H1 (cell line): ENCODE measurements around the gene ODR4. TPM values are rescaled to one million over a fixed set of nuclear protein-coding genes. Genes with fewer than 3 reads are reported as not detected.

Experiments
- CTCF ChIA-PET: fragments of 300-600 bp; sonication (Branson Sonifier 250); formaldehyde crosslinking; loops from one replicate; lab custom pipeline; 2021; ENCODE audit not compliant: partially characterized antibody; lab: Charles Lee
- POLR2A ChIA-PET: fragments of 300-600 bp; sonication (Branson Sonifier 250); formaldehyde crosslinking; loops from one replicate; lab custom pipeline; 2021; ENCODE audit warnings: inconsistent platforms; ENCODE audit not compliant: partially characterized antibody; lab: Charles Lee
- DNase-seq, 2 experiments: peaks; one replicate each; pipeline versions ENCODE4 v3.0.0 to v3.0.0-alpha.2; 2010 to 2022; ENCODE audit warnings: low spot score in 2 of 2, low read depth in 1 of 2, mixed read lengths in 1 of 2
- FAIRE-seq: peaks from 2 replicates; lab custom pipeline; 2011; peaks lifted over from hg19 to GRCh38; lab: Jason Lieb, UNC
- H2AFZ ChIP-seq: 2 replicates; pipeline ENCODE4 v1.8.1; 2012; ENCODE audit warnings: low read length, inconsistent platforms
- H2AK5ac ChIP-seq: 2 replicates; pipeline ENCODE4 v1.6.1; 2013; ENCODE audit warnings: low read depth, low read length
- H2BK120ac ChIP-seq: replicated peaks from 2 replicates; pipeline ENCODE3; 2013; ENCODE audit warnings: low read depth, low read length, inconsistent platforms
- H2BK12ac ChIP-seq: 2 replicates; pipeline ENCODE4 v1.6.1; 2013; ENCODE audit warnings: low read depth, low read length
- H2BK15ac ChIP-seq: 2 replicates; pipeline ENCODE4 v1.6.1; 2013; ENCODE audit warnings: low read length
- H2BK20ac ChIP-seq: 2 replicates; pipeline ENCODE4 v1.6.1; 2013; ENCODE audit warnings: low read length
- H2BK5ac ChIP-seq: 2 replicates; pipeline ENCODE4 v1.6.1; 2013; ENCODE audit warnings: low read depth, low read length
- H3K14ac ChIP-seq: 2 replicates; pipeline ENCODE4 v1.6.1; 2013; ENCODE audit warnings: inconsistent platforms; ENCODE audit not compliant: insufficient read length
- H3K18ac ChIP-seq: 2 replicates; pipeline ENCODE4 v1.6.1; 2013; ENCODE audit warnings: low read length; ENCODE audit errors: extremely low read depth
- H3K23ac ChIP-seq: 2 replicates; pipeline ENCODE4 v1.6.1; 2013; ENCODE audit warnings: inconsistent platforms; ENCODE audit not compliant: insufficient read length
- H3K23me2 ChIP-seq: 2 replicates; pipeline ENCODE4 v1.6.1; 2013; ENCODE audit warnings: low read depth, low read length
- H3K27ac ChIP-seq: 2 replicates; pipeline ENCODE4 v1.6.1; 2011; ENCODE audit warnings: low read depth, low read length, inconsistent platforms
- H3K27me3 ChIP-seq, 4 experiments: replicated peaks in 1 of 4; 1 replicate in 1 of 4; 2 replicates in 3 of 4; pipeline versions ENCODE4 v1.6.1 to v1.8.1; 2011 to 2013; ENCODE audit warnings: low read length in 3 of 4, mild to moderate bottlenecking in 3 of 4, inconsistent platforms in 2 of 4, mixed read lengths in 2 of 4, moderate library complexity in 1 of 4; ENCODE audit not compliant: control insufficient read depth in 3 of 4, insufficient read depth in 3 of 4; ENCODE audit errors: extremely low read depth in 1 of 4
- H3K36me3 ChIP-seq, 4 experiments: 2 replicates each; pipeline versions ENCODE4 v1.6.1 to v1.8.1; 2011 to 2013; ENCODE audit warnings: mild to moderate bottlenecking in 4 of 4, low read length in 3 of 4, moderate library complexity in 2 of 4, control low read depth in 1 of 4, inconsistent platforms in 1 of 4; ENCODE audit not compliant: insufficient read depth in 4 of 4, control insufficient read depth in 2 of 4
- H3K4ac ChIP-seq: replicated peaks from 2 replicates; pipeline ENCODE3; 2013; ENCODE audit warnings: low read length, low read depth, mixed read lengths, inconsistent platforms; ENCODE audit not compliant: insufficient read length
- H3K4me1 ChIP-seq, 4 experiments: replicated peaks in 1 of 4; 1 replicate in 1 of 4; 2 replicates in 3 of 4; pipeline versions ENCODE4 v1.6.1 to v1.8.1; 2011 to 2013; ENCODE audit warnings: low read length in 3 of 4, inconsistent platforms in 2 of 4, mixed read lengths in 1 of 4; ENCODE audit not compliant: insufficient read depth in 4 of 4, control insufficient read depth in 3 of 4
- H3K4me2 ChIP-seq, 2 experiments: 2 replicates each; pipeline versions ENCODE4 v1.6.1 to v1.8.1; 2011 to 2013; ENCODE audit warnings: low read depth in 2 of 2, low read length in 2 of 2, control low read depth in 1 of 2, inconsistent platforms in 1 of 2, mild to moderate bottlenecking in 1 of 2; ENCODE audit not compliant: insufficient read depth in 1 of 2
- H3K4me3 ChIP-seq, 4 experiments: fragments of 200-600, 300-600 bp in 1 of 4; sonication (generic), shearing (Covaris generic), sonication (Bioruptor Twin) in 1 of 4; 2 replicates each; pipeline versions ENCODE4 v1.5.1 to v1.8.1; 2011 to 2016; ENCODE audit warnings: low read length in 4 of 4, low read depth in 3 of 4, control low read depth in 2 of 4, inconsistent platforms in 2 of 4, mild to moderate bottlenecking in 2 of 4, mixed read lengths in 1 of 4, moderate library complexity in 1 of 4; ENCODE audit not compliant: insufficient read depth in 2 of 4; ENCODE audit errors: extremely low read depth in 1 of 4
- H3K56ac ChIP-seq: replicated peaks from 2 replicates; pipeline ENCODE3; 2013; ENCODE audit warnings: low read depth, mild to moderate bottlenecking, mixed read lengths, low read length, inconsistent platforms; ENCODE audit not compliant: insufficient read length
- H3K79me1 ChIP-seq: 2 replicates; pipeline ENCODE4 v1.6.1; 2013; ENCODE audit warnings: low read depth, low read length, control low read depth
- H3K79me2 ChIP-seq, 2 experiments: 2 replicates each; pipeline versions ENCODE4 v1.6.1 to v1.8.1; 2012 to 2013; ENCODE audit warnings: low read length in 2 of 2, mild to moderate bottlenecking in 2 of 2, inconsistent platforms in 1 of 2; ENCODE audit not compliant: insufficient read depth in 2 of 2, control insufficient read depth in 1 of 2
- H3K9ac ChIP-seq, 4 experiments: replicated peaks in 1 of 4; 1 replicate in 1 of 4; 2 replicates in 3 of 4; pipeline versions ENCODE4 v1.6.1 to v1.8.1; 2011 to 2013; ENCODE audit warnings: low read depth in 3 of 4, low read length in 3 of 4, control low read depth in 2 of 4, mild to moderate bottlenecking in 2 of 4, moderate library complexity in 2 of 4, inconsistent platforms in 1 of 4; ENCODE audit errors: extremely low read depth in 1 of 4
- H3K9me3 ChIP-seq, 2 experiments: 2 replicates each; pipeline versions ENCODE4 v1.6.1 to v1.8.1; 2012 to 2013; ENCODE audit warnings: mild to moderate bottlenecking in 2 of 2, moderate library complexity in 2 of 2, control low read depth in 1 of 2, inconsistent platforms in 1 of 2, low read depth in 1 of 2, low read length in 1 of 2, mixed read lengths in 1 of 2; ENCODE audit not compliant: insufficient read depth in 2 of 2
- H4K20me1 ChIP-seq, 2 experiments: replicated peaks in 1 of 2; 2 replicates each; pipeline versions ENCODE3 to v1.8.1; 2011 to 2013; ENCODE audit warnings: inconsistent platforms in 2 of 2, low read length in 2 of 2, mild to moderate bottlenecking in 1 of 2; ENCODE audit not compliant: insufficient read depth in 2 of 2, control insufficient read depth in 1 of 2
- H4K5ac ChIP-seq: 2 replicates; pipeline ENCODE4 v1.6.1; 2013; ENCODE audit warnings: low read length, low read depth, mixed read lengths, inconsistent platforms; ENCODE audit not compliant: insufficient read length
- H4K8ac ChIP-seq: 2 replicates; pipeline ENCODE4 v1.8.0; 2013; ENCODE audit warnings: mild to moderate bottlenecking, moderate library complexity, low read length, inconsistent platforms; ENCODE audit not compliant: insufficient read depth; ENCODE audit errors: extremely low read depth
- H4K91ac ChIP-seq: replicated peaks from 2 replicates; pipeline ENCODE3; 2013; ENCODE audit warnings: low read length, mixed read lengths, inconsistent platforms; ENCODE audit not compliant: insufficient read length
- RBBP5 ChIP-seq: IDR thresholded peaks from 2 replicates; pipeline ENCODE4 v1.7.1; 2012; ENCODE audit warnings: low read depth, mild to moderate bottlenecking, inconsistent platforms, low read length, moderate library complexity, borderline replicate concordance
- SIN3A ChIP-seq, 2 experiments: IDR thresholded peaks in 1 of 2; conservative IDR thresholded peaks in 1 of 2; 2 replicates each; pipeline ENCODE4 v1.6.1; 2011 to 2012; ENCODE audit warnings: low read length in 2 of 2, improper control_type of control experiment in 1 of 2, low read depth in 1 of 2, mild to moderate bottlenecking in 1 of 2
- WGBS, 2 experiments: shearing (Covaris generic) in 1 of 2; methylation state at CpG; one replicate each; pipeline versions ENCODE4 v1.1.6 to v1.1.7; 2013 to 2015; ENCODE audit warnings: low lambda C conversion rate in 2 of 2, mixed read lengths in 2 of 2, inconsistent platforms in 1 of 2, low coverage in 1 of 2, missing lambda C conversion rate in 1 of 2; ENCODE audit not compliant: insufficient replicate concordance in 2 of 2, insufficient coverage in 1 of 2, insufficient read length in 1 of 2; ENCODE audit errors: extremely low coverage in 1 of 2, missing lambda C conversion rate in 1 of 2; 5-methylcytosine and 5-hydroxymethylcytosine counted together
- polyA plus RNA-seq, 7 experiments: library from polyadenylated mRNA; depleted of rRNA in 3 of 7; stranded (reverse) in 5 of 7; unstranded in 2 of 7; fragments of >200 nt in 5 of 7; fragments of 200-250 nt in 2 of 7; gene quantifications; 1 replicate in 5 of 7; 2 replicates in 1 of 7; 4 replicates in 1 of 7; pipeline versions ENCODE4 v1.2.1 to v1.2.3, GENCODE V29; 2011 to 2013; ENCODE audit warnings: missing spikeins in 2 of 7, mixed read lengths in 2 of 7
- total RNA-seq: library from RNA; stranded (reverse); fragmentation: NEBNext Ultra II Directional; extraction: Animal tissue kit (Norgen Biotek cat#: 25700); gene quantifications from 2 replicates; pipeline ENCODE4 v1.2.1, GENCODE V29; 2021
- TF ChIP-seq, protein P1 (sequence below): IDR thresholded peaks from 2 replicates; pipeline ENCODE4 v1.6.1; 2011; ENCODE audit warnings: low read length, improper control_type of control experiment

The ODR4 gene
- total and polyA plus RNA-seq, 2 of the 8 experiments (the other 6 are each of a cell fraction or from before 2014, with no cell fraction given) = 4.1 to 14.1 TPM

DNA sequence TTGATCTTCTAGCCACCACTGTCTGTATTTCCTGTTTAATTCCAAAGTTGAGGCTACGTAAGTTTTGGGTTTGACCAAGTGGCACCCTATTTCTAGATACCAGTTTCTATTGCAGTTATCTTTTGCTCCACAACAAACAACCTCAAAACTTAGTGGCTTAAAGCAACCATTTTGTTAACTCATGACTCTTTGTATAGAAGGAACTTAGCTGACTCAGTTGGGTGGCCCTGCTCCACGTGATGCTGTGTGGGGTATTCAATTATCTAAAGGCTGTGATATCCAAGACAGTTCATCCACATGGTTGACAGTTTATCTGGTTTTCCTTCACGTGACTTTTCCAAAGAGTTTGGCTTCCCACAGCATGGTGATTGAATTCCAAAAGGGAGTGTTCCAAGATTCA is 50.5 kb downstream of the ODR4 start:
- no peak overlapping the region for H4K5ac ChIP-seq
- H3K4me2 ChIP-seq = no peak overlapping the region
- H2BK5ac ChIP-seq = no peak overlapping the region
- no peak for FAIRE-seq
- no peak overlapping the region for H3K14ac ChIP-seq
- DNase-seq = no peak
- no peak overlapping the region for H3K4ac ChIP-seq
- no peak overlapping the region for H2BK15ac ChIP-seq
- no peaks in the 10 kb centered on the region for H3K4me1 ChIP-seq
- H4K20me1 ChIP-seq = no peaks in the 10 kb centered on the region
- no peak overlapping the region for H2BK12ac ChIP-seq
- no peak overlapping the region for H3K27ac ChIP-seq
- no peak overlapping the region for H3K4me3 ChIP-seq
- H2AFZ ChIP-seq = no peak overlapping the region
- no peaks in the 10 kb centered on the region for H3K79me1 ChIP-seq
- H2BK120ac ChIP-seq = no peak overlapping the region
- no peak overlapping the region for H3K9ac ChIP-seq
- H3K18ac ChIP-seq = no peak overlapping the region
- no peaks in the 10 kb centered on the region for H3K36me3 ChIP-seq
- H3K23ac ChIP-seq = no peak overlapping the region
- H3K27me3 ChIP-seq = no peaks in the 10 kb centered on the region
- TF ChIP-seq SIN3A (conservative IDR thresholded peaks at IDR 0.05 in 1 of 2, IDR thresholded peaks at IDR 0.05 in 1 of 2; ENCODE audit: low read depth in 1 of 2, low read length in 2 of 2) (no peak), RBBP5 (no peak)
- TF ChIP-seq, protein P1, sequence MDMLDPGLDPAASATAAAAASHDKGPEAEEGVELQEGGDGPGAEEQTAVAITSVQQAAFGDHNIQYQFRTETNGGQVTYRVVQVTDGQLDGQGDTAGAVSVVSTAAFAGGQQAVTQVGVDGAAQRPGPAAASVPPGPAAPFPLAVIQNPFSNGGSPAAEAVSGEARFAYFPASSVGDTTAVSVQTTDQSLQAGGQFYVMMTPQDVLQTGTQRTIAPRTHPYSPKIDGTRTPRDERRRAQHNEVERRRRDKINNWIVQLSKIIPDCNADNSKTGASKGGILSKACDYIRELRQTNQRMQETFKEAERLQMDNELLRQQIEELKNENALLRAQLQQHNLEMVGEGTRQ = no peak
- no peak overlapping the region for H2BK20ac ChIP-seq
- POLR2A ChIA-PET = interaction anchor here (0.7 kb wide), 1 partner anchor 13 kb away, joined by 3 read pairs; no protein-coding TSS in a partner anchor
- WGBS, 2 experiments = 96% methylated on average over 3 of the region's 3 CpGs; no CpG with 5 or more reads in 1 of the 2 experiments
- H3K9me3 ChIP-seq = no peaks in the 10 kb centered on the region
- H4K8ac ChIP-seq = no peak overlapping the region
- H4K91ac ChIP-seq = no peak overlapping the region
- H3K79me2 ChIP-seq = no peaks in the 10 kb centered on the region
- CTCF ChIA-PET = interaction anchor here (1.1 kb wide), 1 partner anchor 9 kb away, joined by 3 read pairs; no protein-coding TSS in a partner anchor
- H3K56ac ChIP-seq = no peak overlapping the region
- no peak overlapping the region for H2AK5ac ChIP-seq
- H3K23me2 ChIP-seq = no peaks in the 10 kb centered on the region
